IPS-18a (cell line): Measurements from ENCODE around the gene KCNQ1OT1.

ENCODE experiments used
- H3K27ac ChIP-seq: one replicate; pipeline ENCODE4 v1.5.1; 2013; ENCODE audit warnings: low read length
- H3K27me3 ChIP-seq: one replicate; pipeline ENCODE4 v1.6.1; 2013; ENCODE audit warnings: mild to moderate bottlenecking, low read length; ENCODE audit not compliant: control insufficient read depth, insufficient read depth
- H3K36me3 ChIP-seq: one replicate; pipeline ENCODE4 v1.6.1; 2013; ENCODE audit warnings: low read depth, low read length; ENCODE audit not compliant: control insufficient read depth
- H3K4me1 ChIP-seq: one replicate; pipeline ENCODE4 v1.6.1; 2013; ENCODE audit warnings: low read depth, low read length; ENCODE audit not compliant: control insufficient read depth
- H3K4me3 ChIP-seq: one replicate; pipeline ENCODE4 v1.5.1; 2013; ENCODE audit warnings: low read length
- H3K9ac ChIP-seq: one replicate; pipeline ENCODE4 v1.6.1; 2013; ENCODE audit warnings: mild to moderate bottlenecking, low read length, moderate library complexity
- H3K9me3 ChIP-seq: one replicate; pipeline ENCODE4 v1.6.1; 2013; ENCODE audit warnings: low read depth, low read length; ENCODE audit not compliant: control insufficient read depth

The KCNQ1OT1 gene

DNA sequence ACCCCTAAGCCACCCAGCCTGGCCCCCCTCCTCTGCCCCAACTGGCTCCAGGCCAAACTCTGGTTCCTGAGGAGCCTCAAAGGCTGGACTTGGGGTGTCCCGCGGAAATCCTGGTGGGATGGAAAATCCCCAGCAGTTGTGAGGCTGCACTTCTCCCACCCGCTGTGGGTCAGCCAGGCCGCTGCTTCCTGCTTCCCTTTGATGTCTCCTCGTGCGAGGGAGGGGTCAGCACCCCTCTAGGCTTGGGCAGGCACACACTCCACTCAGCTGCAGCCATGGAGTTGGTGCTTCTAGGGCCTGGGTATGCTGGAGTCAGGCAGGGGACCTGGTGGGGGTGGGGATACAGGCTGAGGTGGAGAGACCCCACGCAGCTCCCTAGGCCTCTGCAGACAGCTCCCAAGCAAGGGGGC lies 12.0 kb downstream of the KCNQ1OT1 start:
- Histone ChIP-seq H3K9me3 (no peaks in the 10 kb centered on the region), H3K9ac (no peak overlapping the region), H3K27me3 (no peaks in the 10 kb centered on the region), H3K36me3 (no peaks in the 10 kb centered on the region), H3K4me1 (peaks cover 59% of the 10 kb centered on the region), H3K4me3 (no peak overlapping the region), H3K27ac (no peak overlapping the region)

DNA sequence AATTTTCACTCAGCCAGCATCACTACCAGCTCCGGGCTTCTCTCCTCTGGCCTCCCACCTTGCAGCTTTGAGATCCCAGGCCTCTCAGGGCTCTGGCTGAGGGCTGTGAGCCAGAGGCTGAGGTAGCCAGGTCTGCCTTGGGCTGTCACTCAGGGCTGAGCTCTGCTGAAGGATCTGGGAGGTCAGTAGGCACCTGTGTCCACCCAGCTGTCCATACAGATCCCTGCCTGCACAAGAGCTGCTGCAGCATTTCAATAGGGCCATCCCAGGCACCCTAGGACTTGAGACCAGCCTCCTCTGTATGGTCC lies 12.6 kb downstream of the KCNQ1OT1 start:
- Histone ChIP-seq H3K4me1 (peaks cover 54% of the 10 kb centered on the region), H3K27me3 (no peaks in the 10 kb centered on the region), H3K4me3 (no peak overlapping the region), H3K9me3 (no peaks in the 10 kb centered on the region), H3K27ac (no peak overlapping the region), H3K36me3 (no peaks in the 10 kb centered on the region), H3K9ac (no peak overlapping the region)

DNA sequence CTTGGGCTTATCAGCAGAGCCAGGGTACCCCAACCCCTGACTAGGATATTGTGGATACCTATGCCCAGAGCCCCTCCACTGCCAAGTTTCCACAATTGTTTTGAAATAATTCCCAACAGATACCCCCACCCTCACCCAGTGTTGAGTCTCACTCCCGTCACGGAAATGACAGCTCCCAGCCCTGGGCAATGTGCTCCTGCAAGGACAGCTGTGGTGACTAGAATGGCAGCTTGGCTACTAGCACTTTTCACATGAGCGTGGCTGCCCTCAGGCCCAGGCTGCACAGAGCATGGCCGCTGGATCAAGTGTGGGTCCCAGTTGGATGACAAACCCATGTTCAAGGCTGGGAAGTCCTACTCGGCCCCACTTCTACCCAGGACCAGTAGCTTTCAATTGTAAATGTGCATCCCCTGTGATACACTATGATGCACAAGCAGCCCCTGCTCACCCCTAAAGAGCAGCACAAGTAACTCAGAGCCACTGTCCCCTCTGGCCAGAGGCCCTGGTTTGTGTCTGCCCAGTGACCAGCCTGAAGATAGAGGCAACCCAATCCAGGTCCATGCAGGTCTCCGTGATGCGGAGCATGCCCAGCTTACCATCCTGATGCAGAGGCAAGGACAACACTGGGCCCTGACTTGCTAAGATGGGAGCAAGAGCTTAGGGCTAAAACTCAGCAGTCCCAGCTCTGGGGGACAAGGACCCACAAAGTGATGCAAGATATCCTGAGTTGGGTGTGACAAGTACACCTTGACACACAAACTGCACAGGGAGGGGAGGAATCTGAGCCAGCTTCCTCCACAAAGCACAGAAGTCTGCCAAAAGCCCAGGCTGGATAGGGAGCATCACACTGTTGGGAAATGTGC lies 13.2 kb downstream of the KCNQ1OT1 start:
- Histone ChIP-seq H3K36me3 (no peaks in the 10 kb centered on the region), H3K9me3 (no peaks in the 10 kb centered on the region), H3K9ac (no peak overlapping the region), H3K4me3 (no peak overlapping the region), H3K27ac (no peak overlapping the region), H3K27me3 (no peaks in the 10 kb centered on the region), H3K4me1 (peaks cover 49% of the 10 kb centered on the region)

- Histone ChIP-seq H3K27me3 (no peaks in the 10 kb centered on the region), H3K4me3 (no peak overlapping the region), H3K9ac (no peak overlapping the region), H3K27ac (no peak overlapping the region), H3K4me1 (peaks cover 40% of the 10 kb centered on the region), H3K36me3 (no peaks in the 10 kb centered on the region), H3K9me3 (no peaks in the 10 kb centered on the region)
Measured at GRCh38 chr11:2685566-2686359, 14.0 kb downstream of the KCNQ1OT1 start.

DNA sequence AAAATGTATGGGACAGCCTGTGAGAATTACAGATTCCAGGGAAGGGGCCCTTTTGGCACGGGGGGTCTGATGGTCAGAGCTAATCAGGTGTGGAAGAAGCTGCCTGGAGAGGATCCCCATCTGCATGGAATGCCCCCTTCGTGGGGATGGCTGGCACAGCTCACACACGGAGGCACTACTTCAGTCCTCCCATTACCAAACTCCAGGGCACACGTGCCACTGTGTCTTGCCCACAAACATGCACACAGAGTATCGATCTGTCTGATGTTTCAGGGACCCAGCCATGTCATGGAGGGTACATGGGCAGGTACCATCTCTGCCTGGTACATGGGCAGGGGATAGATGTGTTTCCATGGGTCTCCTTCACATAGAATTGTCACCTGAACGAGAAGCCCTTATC lies 14.7 kb downstream of the KCNQ1OT1 start:
- Histone ChIP-seq H3K9ac (no peak overlapping the region), H3K9me3 (no peaks in the 10 kb centered on the region), H3K4me3 (no peak overlapping the region), H3K4me1 (peaks cover 35% of the 10 kb centered on the region), H3K27me3 (no peaks in the 10 kb centered on the region), H3K36me3 (no peaks in the 10 kb centered on the region), H3K27ac (no peak overlapping the region)

DNA sequence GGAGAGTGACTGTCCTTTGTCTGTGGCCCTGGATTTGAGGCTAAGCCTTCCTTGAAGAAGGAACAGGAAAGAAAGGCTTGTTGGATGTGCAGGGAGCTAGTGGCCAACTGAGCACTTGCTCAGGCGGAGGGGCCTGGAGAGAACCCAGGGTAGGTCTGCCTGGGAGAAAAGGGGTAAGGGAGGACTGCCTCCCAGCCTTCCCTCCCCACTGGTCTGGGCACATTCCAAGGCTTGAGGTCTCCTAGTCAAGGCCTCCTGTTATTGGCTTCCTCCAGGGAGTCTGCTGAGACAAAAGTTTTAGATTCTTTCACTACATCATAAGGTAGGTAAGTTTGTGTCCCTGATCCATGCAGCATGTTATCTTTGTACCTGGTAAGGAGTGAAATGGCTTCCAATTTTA lies 15.2 kb downstream of the KCNQ1OT1 start:
- Histone ChIP-seq H3K36me3 (no peaks in the 10 kb centered on the region), H3K27ac (no peak overlapping the region), H3K27me3 (no peaks in the 10 kb centered on the region), H3K9me3 (no peaks in the 10 kb centered on the region), H3K9ac (no peak overlapping the region), H3K4me3 (no peak overlapping the region), H3K4me1 (peaks cover 31% of the 10 kb centered on the region)

- H3K36me3 ChIP-seq = no peaks in the 10 kb centered on the region
- H3K4me1 ChIP-seq = peaks cover 30% of the 10 kb centered on the region
- H3K27ac ChIP-seq = no peak overlapping the region
- no peaks in the 10 kb centered on the region for H3K27me3 ChIP-seq
- H3K4me3 ChIP-seq = no peak overlapping the region
- no peaks in the 10 kb centered on the region for H3K9me3 ChIP-seq
- no peak overlapping the region for H3K9ac ChIP-seq
Measured at GRCh38 chr11:2683806-2684205, 16.0 kb downstream of the KCNQ1OT1 start.

GRCh38 chr11:2681408-2682145 lies 18.2 kb downstream of the KCNQ1OT1 start:
- no peak overlapping the region for H3K27ac ChIP-seq
- H3K4me3 ChIP-seq = no peak overlapping the region

GRCh38 chr11:2679011-2679676 lies 20.6 kb downstream of the KCNQ1OT1 start:
- no peaks in the 10 kb centered on the region for H3K36me3 ChIP-seq
- no peak overlapping the region for H3K4me3 ChIP-seq
- no peaks in the 10 kb centered on the region for H3K9me3 ChIP-seq
- no peaks in the 10 kb centered on the region for H3K27me3 ChIP-seq
- peaks cover 9% of the 10 kb centered on the region for H3K4me1 ChIP-seq
- no peak overlapping the region for H3K27ac ChIP-seq
- no peak overlapping the region for H3K9ac ChIP-seq

More at GRCh38 chr11:2681408-2682145, 18.2 kb downstream of the KCNQ1OT1 start:
- no peaks in the 10 kb centered on the region for H3K27me3 ChIP-seq
- peaks cover 10% of the 10 kb centered on the region for H3K4me1 ChIP-seq
- no peaks in the 10 kb centered on the region for H3K9me3 ChIP-seq
- no peaks in the 10 kb centered on the region for H3K36me3 ChIP-seq
- H3K9ac ChIP-seq = no peak overlapping the region

DNA sequence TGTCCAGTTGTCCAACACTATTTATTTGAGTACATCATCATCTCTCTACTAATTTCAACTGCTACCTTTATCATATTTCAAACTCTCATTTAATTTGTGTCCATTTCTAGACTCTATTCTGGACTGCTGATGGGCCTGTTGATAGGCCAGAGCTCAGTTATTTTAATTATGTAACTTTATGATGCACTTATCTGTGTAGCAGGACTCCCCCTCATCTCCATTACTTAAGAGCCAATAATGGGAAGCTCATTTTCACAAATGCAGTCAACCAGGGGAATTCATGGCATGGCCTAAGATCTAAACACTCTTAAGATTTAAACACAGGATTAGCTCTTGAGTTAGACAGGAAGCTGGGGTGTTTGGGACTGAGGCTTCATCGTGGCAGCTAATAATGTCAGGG lies 21.4 kb downstream of the KCNQ1OT1 start:
- Histone ChIP-seq H3K4me1 (peaks cover 8% of the 10 kb centered on the region), H3K9me3 (no peaks in the 10 kb centered on the region), H3K27me3 (no peaks in the 10 kb centered on the region), H3K9ac (no peak overlapping the region), H3K36me3 (no peaks in the 10 kb centered on the region), H3K4me3 (no peak overlapping the region), H3K27ac (no peak overlapping the region)

DNA sequence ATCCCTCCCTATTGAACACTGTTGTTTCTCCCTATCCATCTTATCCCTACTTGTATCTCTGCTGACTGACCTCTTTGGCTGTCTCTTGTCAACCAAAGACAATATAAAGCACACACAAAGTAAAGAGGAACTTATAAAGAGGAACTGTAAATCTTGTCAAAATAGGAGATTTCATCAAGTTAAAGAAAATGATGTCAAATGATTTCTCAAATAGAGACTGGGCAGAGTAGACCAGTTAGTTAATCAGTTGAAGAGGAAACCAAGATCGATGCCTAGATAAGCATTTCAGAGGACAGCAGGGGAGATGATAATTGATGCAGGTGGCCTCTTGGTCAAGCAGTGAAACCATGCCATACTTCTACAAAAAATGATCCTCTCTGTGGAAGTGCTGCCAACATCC lies 22.7 kb downstream of the KCNQ1OT1 start:
- no peaks in the 10 kb centered on the region for H3K36me3 ChIP-seq
- H3K27ac ChIP-seq = no peak overlapping the region
- H3K4me3 ChIP-seq = no peak overlapping the region
- no peaks in the 10 kb centered on the region for H3K9me3 ChIP-seq
- H3K4me1 ChIP-seq = no peaks in the 10 kb centered on the region
- no peaks in the 10 kb centered on the region for H3K27me3 ChIP-seq
- H3K9ac ChIP-seq = no peak overlapping the region
